H1 (cell line): ENCODE results near the gene THAP11. TPM values are rescaled to one million over a fixed set of nuclear protein-coding genes. Genes with fewer than 3 reads are reported as not detected.

ENCODE experiments used
- CTCF ChIA-PET: fragments of 300-600 bp; sonication (Branson Sonifier 250); formaldehyde crosslinking; loops from one replicate; lab custom pipeline; 2021; ENCODE audit not compliant: partially characterized antibody; lab: Charles Lee
- POLR2A ChIA-PET: fragments of 300-600 bp; sonication (Branson Sonifier 250); formaldehyde crosslinking; loops from one replicate; lab custom pipeline; 2021; ENCODE audit warnings: inconsistent platforms; ENCODE audit not compliant: partially characterized antibody; lab: Charles Lee
- DNase-seq, 2 experiments: peaks; one replicate each; pipeline versions ENCODE4 v3.0.0 to v3.0.0-alpha.2; 2010 to 2022; ENCODE audit warnings: low spot score in 2 of 2, low read depth in 1 of 2, mixed read lengths in 1 of 2
- FAIRE-seq: peaks from 2 replicates; lab custom pipeline; 2011; peaks lifted over from hg19 to GRCh38; lab: Jason Lieb, UNC
- H2AFZ ChIP-seq: 2 replicates; pipeline ENCODE4 v1.8.1; 2012; ENCODE audit warnings: low read length, inconsistent platforms
- H2AK5ac ChIP-seq: 2 replicates; pipeline ENCODE4 v1.6.1; 2013; ENCODE audit warnings: low read depth, low read length
- H2BK120ac ChIP-seq: replicated peaks from 2 replicates; pipeline ENCODE3; 2013; ENCODE audit warnings: low read depth, low read length, inconsistent platforms
- H2BK12ac ChIP-seq: 2 replicates; pipeline ENCODE4 v1.6.1; 2013; ENCODE audit warnings: low read depth, low read length
- H2BK15ac ChIP-seq: 2 replicates; pipeline ENCODE4 v1.6.1; 2013; ENCODE audit warnings: low read length
- H2BK20ac ChIP-seq: 2 replicates; pipeline ENCODE4 v1.6.1; 2013; ENCODE audit warnings: low read length
- H2BK5ac ChIP-seq: 2 replicates; pipeline ENCODE4 v1.6.1; 2013; ENCODE audit warnings: low read depth, low read length
- H3K14ac ChIP-seq: 2 replicates; pipeline ENCODE4 v1.6.1; 2013; ENCODE audit warnings: inconsistent platforms; ENCODE audit not compliant: insufficient read length
- H3K18ac ChIP-seq: 2 replicates; pipeline ENCODE4 v1.6.1; 2013; ENCODE audit warnings: low read length; ENCODE audit errors: extremely low read depth
- H3K23ac ChIP-seq: 2 replicates; pipeline ENCODE4 v1.6.1; 2013; ENCODE audit warnings: inconsistent platforms; ENCODE audit not compliant: insufficient read length
- H3K23me2 ChIP-seq: 2 replicates; pipeline ENCODE4 v1.6.1; 2013; ENCODE audit warnings: low read depth, low read length
- H3K27ac ChIP-seq: 2 replicates; pipeline ENCODE4 v1.6.1; 2011; ENCODE audit warnings: low read depth, low read length, inconsistent platforms
- H3K27me3 ChIP-seq, 4 experiments: replicated peaks in 1 of 4; 1 replicate in 1 of 4; 2 replicates in 3 of 4; pipeline versions ENCODE4 v1.6.1 to v1.8.1; 2011 to 2013; ENCODE audit warnings: low read length in 3 of 4, mild to moderate bottlenecking in 3 of 4, inconsistent platforms in 2 of 4, mixed read lengths in 2 of 4, moderate library complexity in 1 of 4; ENCODE audit not compliant: control insufficient read depth in 3 of 4, insufficient read depth in 3 of 4; ENCODE audit errors: extremely low read depth in 1 of 4
- H3K36me3 ChIP-seq, 4 experiments: 2 replicates each; pipeline versions ENCODE4 v1.6.1 to v1.8.1; 2011 to 2013; ENCODE audit warnings: mild to moderate bottlenecking in 4 of 4, low read length in 3 of 4, moderate library complexity in 2 of 4, control low read depth in 1 of 4, inconsistent platforms in 1 of 4; ENCODE audit not compliant: insufficient read depth in 4 of 4, control insufficient read depth in 2 of 4
- H3K4ac ChIP-seq: replicated peaks from 2 replicates; pipeline ENCODE3; 2013; ENCODE audit warnings: low read length, low read depth, mixed read lengths, inconsistent platforms; ENCODE audit not compliant: insufficient read length
- H3K4me1 ChIP-seq, 4 experiments: replicated peaks in 1 of 4; 1 replicate in 1 of 4; 2 replicates in 3 of 4; pipeline versions ENCODE4 v1.6.1 to v1.8.1; 2011 to 2013; ENCODE audit warnings: low read length in 3 of 4, inconsistent platforms in 2 of 4, mixed read lengths in 1 of 4; ENCODE audit not compliant: insufficient read depth in 4 of 4, control insufficient read depth in 3 of 4
- H3K4me2 ChIP-seq, 2 experiments: 2 replicates each; pipeline versions ENCODE4 v1.6.1 to v1.8.1; 2011 to 2013; ENCODE audit warnings: low read depth in 2 of 2, low read length in 2 of 2, control low read depth in 1 of 2, inconsistent platforms in 1 of 2, mild to moderate bottlenecking in 1 of 2; ENCODE audit not compliant: insufficient read depth in 1 of 2
- H3K4me3 ChIP-seq, 4 experiments: fragments of 200-600, 300-600 bp in 1 of 4; sonication (generic), shearing (Covaris generic), sonication (Bioruptor Twin) in 1 of 4; 2 replicates each; pipeline versions ENCODE4 v1.5.1 to v1.8.1; 2011 to 2016; ENCODE audit warnings: low read length in 4 of 4, low read depth in 3 of 4, control low read depth in 2 of 4, inconsistent platforms in 2 of 4, mild to moderate bottlenecking in 2 of 4, mixed read lengths in 1 of 4, moderate library complexity in 1 of 4; ENCODE audit not compliant: insufficient read depth in 2 of 4; ENCODE audit errors: extremely low read depth in 1 of 4
- H3K56ac ChIP-seq: replicated peaks from 2 replicates; pipeline ENCODE3; 2013; ENCODE audit warnings: low read depth, mild to moderate bottlenecking, mixed read lengths, low read length, inconsistent platforms; ENCODE audit not compliant: insufficient read length
- H3K79me1 ChIP-seq: 2 replicates; pipeline ENCODE4 v1.6.1; 2013; ENCODE audit warnings: low read depth, low read length, control low read depth
- H3K79me2 ChIP-seq, 2 experiments: 2 replicates each; pipeline versions ENCODE4 v1.6.1 to v1.8.1; 2012 to 2013; ENCODE audit warnings: low read length in 2 of 2, mild to moderate bottlenecking in 2 of 2, inconsistent platforms in 1 of 2; ENCODE audit not compliant: insufficient read depth in 2 of 2, control insufficient read depth in 1 of 2
- H3K9ac ChIP-seq, 4 experiments: replicated peaks in 1 of 4; 1 replicate in 1 of 4; 2 replicates in 3 of 4; pipeline versions ENCODE4 v1.6.1 to v1.8.1; 2011 to 2013; ENCODE audit warnings: low read depth in 3 of 4, low read length in 3 of 4, control low read depth in 2 of 4, mild to moderate bottlenecking in 2 of 4, moderate library complexity in 2 of 4, inconsistent platforms in 1 of 4; ENCODE audit errors: extremely low read depth in 1 of 4
- H3K9me3 ChIP-seq, 2 experiments: 2 replicates each; pipeline versions ENCODE4 v1.6.1 to v1.8.1; 2012 to 2013; ENCODE audit warnings: mild to moderate bottlenecking in 2 of 2, moderate library complexity in 2 of 2, control low read depth in 1 of 2, inconsistent platforms in 1 of 2, low read depth in 1 of 2, low read length in 1 of 2, mixed read lengths in 1 of 2; ENCODE audit not compliant: insufficient read depth in 2 of 2
- H4K20me1 ChIP-seq, 2 experiments: replicated peaks in 1 of 2; 2 replicates each; pipeline versions ENCODE3 to v1.8.1; 2011 to 2013; ENCODE audit warnings: inconsistent platforms in 2 of 2, low read length in 2 of 2, mild to moderate bottlenecking in 1 of 2; ENCODE audit not compliant: insufficient read depth in 2 of 2, control insufficient read depth in 1 of 2
- H4K5ac ChIP-seq: 2 replicates; pipeline ENCODE4 v1.6.1; 2013; ENCODE audit warnings: low read length, low read depth, mixed read lengths, inconsistent platforms; ENCODE audit not compliant: insufficient read length
- H4K8ac ChIP-seq: 2 replicates; pipeline ENCODE4 v1.8.0; 2013; ENCODE audit warnings: mild to moderate bottlenecking, moderate library complexity, low read length, inconsistent platforms; ENCODE audit not compliant: insufficient read depth; ENCODE audit errors: extremely low read depth
- H4K91ac ChIP-seq: replicated peaks from 2 replicates; pipeline ENCODE3; 2013; ENCODE audit warnings: low read length, mixed read lengths, inconsistent platforms; ENCODE audit not compliant: insufficient read length
- ATF3 ChIP-seq: IDR thresholded peaks from 2 replicates; pipeline ENCODE4 v1.6.1; 2011; ENCODE audit warnings: low read depth, mild to moderate bottlenecking, low read length; ENCODE audit not compliant: insufficient read depth
- BRCA1 ChIP-seq: IDR thresholded peaks from 2 replicates; pipeline ENCODE4 v1.6.1; 2012; ENCODE audit warnings: low read depth, low read length, improper control_type of control experiment
- CHD2 ChIP-seq: IDR thresholded peaks from 2 replicates; pipeline ENCODE4 v1.6.1; 2012; ENCODE audit warnings: low read length, improper control_type of control experiment
- EGR1 ChIP-seq: IDR thresholded peaks from 2 replicates; pipeline ENCODE4 v1.6.1; 2011; ENCODE audit warnings: low read depth, low read length, borderline replicate concordance
- EP300 ChIP-seq, 2 experiments: IDR thresholded peaks; 1 replicate in 1 of 2; 2 replicates in 1 of 2; pipeline ENCODE4 v1.6.1; 2011 to 2012; ENCODE audit warnings: low read depth in 2 of 2, low read length in 2 of 2, mild to moderate bottlenecking in 2 of 2, borderline replicate concordance in 1 of 2, inconsistent platforms in 1 of 2, moderate library complexity in 1 of 2
- KDM4A ChIP-seq: IDR thresholded peaks from one replicate; pipeline ENCODE4 v1.7.1; 2012; ENCODE audit warnings: low read depth, mild to moderate bottlenecking, moderate library complexity, low read length, inconsistent platforms; ENCODE audit not compliant: severe bottlenecking
- MAFK ChIP-seq: IDR thresholded peaks from 2 replicates; pipeline ENCODE4 v1.6.1; 2012; ENCODE audit warnings: low read depth, mild to moderate bottlenecking, improper control_type of control experiment, low read length
- MAX ChIP-seq: IDR thresholded peaks from 2 replicates; pipeline ENCODE4 v1.6.1; 2012; ENCODE audit warnings: inconsistent platforms
- PHF8 ChIP-seq: fragments of 200-600 bp; sonication (generic); conservative IDR thresholded peaks from 2 replicates; pipeline ENCODE4 v1.7.1; 2012; ENCODE audit warnings: low read depth, mild to moderate bottlenecking, inconsistent platforms, low read length, moderate library complexity
- RNF2 ChIP-seq: fragments of 200-900, 300-1000 bp; sonication (generic); IDR thresholded peaks from 2 replicates; pipeline ENCODE4 v1.7.1; 2016; ENCODE audit warnings: borderline replicate concordance, low read depth, mild to moderate bottlenecking, antibody characterized with exemption, low read length; ENCODE audit not compliant: poor library complexity, severe bottlenecking; ENCODE audit errors: missing control alignments
- SP4 ChIP-seq: IDR thresholded peaks from 2 replicates; pipeline ENCODE4 v1.6.1; 2012; ENCODE audit warnings: low read length, inconsistent platforms
- TBP ChIP-seq: IDR thresholded peaks from 2 replicates; pipeline ENCODE4 v1.6.1; 2011; ENCODE audit warnings: low read depth, low read length, improper control_type of control experiment
- WGBS, 2 experiments: shearing (Covaris generic) in 1 of 2; methylation state at CpG; one replicate each; pipeline versions ENCODE4 v1.1.6 to v1.1.7; 2013 to 2015; ENCODE audit warnings: low lambda C conversion rate in 2 of 2, mixed read lengths in 2 of 2, inconsistent platforms in 1 of 2, low coverage in 1 of 2, missing lambda C conversion rate in 1 of 2; ENCODE audit not compliant: insufficient replicate concordance in 2 of 2, insufficient coverage in 1 of 2, insufficient read length in 1 of 2; ENCODE audit errors: extremely low coverage in 1 of 2, missing lambda C conversion rate in 1 of 2; 5-methylcytosine and 5-hydroxymethylcytosine counted together
- polyA plus RNA-seq, 7 experiments: library from polyadenylated mRNA; depleted of rRNA in 3 of 7; stranded (reverse) in 5 of 7; unstranded in 2 of 7; fragments of >200 nt in 5 of 7; fragments of 200-250 nt in 2 of 7; gene quantifications; 1 replicate in 5 of 7; 2 replicates in 1 of 7; 4 replicates in 1 of 7; pipeline versions ENCODE4 v1.2.1 to v1.2.3, GENCODE V29; 2011 to 2013; ENCODE audit warnings: missing spikeins in 2 of 7, mixed read lengths in 2 of 7
- total RNA-seq: library from RNA; stranded (reverse); fragmentation: NEBNext Ultra II Directional; extraction: Animal tissue kit (Norgen Biotek cat#: 25700); gene quantifications from 2 replicates; pipeline ENCODE4 v1.2.1, GENCODE V29; 2021

Gene THAP11
- total and polyA plus RNA-seq, 2 of the 8 experiments (the other 6 are each of a cell fraction or from before 2014, with no cell fraction given) = 50.8 to 54.8 TPM

GRCh38 chr16:67825906-67826305 lies 16.2 kb upstream of the THAP11 start:
- no peaks in the 10 kb centered on the region for H3K79me2 ChIP-seq
- POLR2A ChIA-PET = interaction anchor here (0.7 to 3.2 kb wide), 5 partner anchors 8 to 19 kb away, joined by 3 to 15 read pairs (median 4); no protein-coding TSS in a partner anchor
- H2BK15ac ChIP-seq = no peak overlapping the region
- H2BK5ac ChIP-seq = no peak overlapping the region; the same call in 1 of the 2 replicates
- H3K4me2 ChIP-seq = no peak overlapping the region
- H4K8ac ChIP-seq = no peak overlapping the region
- no peak overlapping the region for H3K9ac ChIP-seq
- no peak overlapping the region for H3K14ac ChIP-seq
- no peak overlapping the region for H4K91ac ChIP-seq
- H3K23ac ChIP-seq = no peak overlapping the region
- CTCF ChIA-PET = interaction anchor here (0.6 to 11.6 kb wide), 8 partner anchors 11 to 371 kb away, joined by 3 to 100 read pairs (median 4); partner anchors contain the start of gene NUTF2
- 91% methylated on average over 12 of the region's 14 CpGs; no CpG with 5 or more reads in 1 of the 2 experiments for WGBS, 2 experiments
- H2AFZ ChIP-seq = no peak overlapping the region
- no peak for FAIRE-seq
- H3K27ac ChIP-seq = no peak overlapping the region
- H3K4me3 ChIP-seq = no peak overlapping the region
- no peaks in the 10 kb centered on the region; the same call in 1 of the 2 replicates for H3K79me1 ChIP-seq
- H2BK12ac ChIP-seq = no peak overlapping the region
- H3K4me1 ChIP-seq = peaks cover 0 to 2% (median 0%) of the 10 kb centered on the region in 4 experiments; a peak in 3 of 7 replicates
- no peak for DNase-seq
- H4K5ac ChIP-seq = no peak overlapping the region
- H3K56ac ChIP-seq = no peak overlapping the region
- no peaks in the 10 kb centered on the region for H3K23me2 ChIP-seq
- no peaks in the 10 kb centered on the region; a peak in 1 of 7 replicates for H3K27me3 ChIP-seq
- H2BK20ac ChIP-seq = 0 out of 2 replicates have a peak overlapping the region, but pooled peaks have one; percentile 72
- no peak overlapping the region for H2BK120ac ChIP-seq
- H3K4ac ChIP-seq = no peak overlapping the region
- no peak overlapping the region for H3K18ac ChIP-seq
- no peaks in the 10 kb centered on the region for H3K9me3 ChIP-seq
- peaks cover 9 to 25% (median 13%) of the 10 kb centered on the region in 4 experiments for H3K36me3 ChIP-seq
- H2AK5ac ChIP-seq = no peak overlapping the region
- H4K20me1 ChIP-seq = peaks cover 3 to 4% of the 10 kb centered on the region in 2 experiments
- TF ChIP-seq KDM4A (no peak), ATF3 (no peak), CHD2 (no peak), RNF2 (no peak), EP300 (IDR thresholded peaks at IDR 0.05; ENCODE audit: borderline replicate concordance in 1 of 2, low read depth in 2 of 2, low read length in 2 of 2) (no peak), SP4 (no peak), PHF8 (no peak), TBP (no peak), BRCA1 (no peak), MAX (no peak), EGR1 (no peak), MAFK (no peak)
